ENCODE data around the gene ZNF444. TPM values are rescaled to one million over a fixed set of nuclear protein-coding genes. Genes with fewer than 3 reads are reported as not detected.

Gene ZNF444
- total RNA-seq, 2 experiments from 2014 or later = 29.3 to 32.5 TPM

GRCh38 chr19:56111601-56112312 lies 29.3 kb upstream of the ZNF444 start:
- CTCF ChIA-PET = no interaction called here
- peak; percentile 57 for ATAC-seq

DNA sequence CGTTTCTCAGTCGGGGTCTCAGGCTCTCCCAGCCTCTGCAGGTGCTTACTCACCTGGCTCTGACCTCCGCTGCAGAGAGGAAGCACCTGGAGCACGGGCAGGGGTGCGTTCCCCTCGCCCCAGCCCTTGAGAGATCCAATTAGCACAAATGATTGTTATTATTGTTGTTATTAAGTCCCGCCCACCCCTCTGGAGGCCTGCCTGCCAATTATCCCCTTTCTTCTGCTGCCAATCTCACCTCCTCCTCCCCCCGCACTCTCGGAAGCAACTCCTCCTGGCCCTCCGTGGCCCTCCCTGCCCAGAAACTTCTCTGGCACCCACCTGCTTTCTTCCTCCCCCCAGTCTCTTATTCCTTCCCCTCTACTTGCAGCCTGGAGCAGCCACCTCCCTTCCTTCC lies 28.8 kb upstream of the ZNF444 start:
- Mint-ChIP-seq H3K27me3 (no peaks in the 10 kb centered on the region), H3K36me3 (no peaks in the 10 kb centered on the region), H3K4me3 (no peak overlapping the region), H3K4me1 (peaks cover 34% of the 10 kb centered on the region), H3K27ac (no peak overlapping the region), H3K9me3 (ENCODE audit: low read depth) (no peaks in the 10 kb centered on the region)
- ATAC-seq = no peak
- CTCF ChIA-PET = no interaction called here
- no peak for DNase-seq

More at GRCh38 chr19:56111601-56112312, 29.3 kb upstream of the ZNF444 start:
- H3K9me3 Mint-ChIP-seq (ENCODE audit: low read depth) = no peaks in the 10 kb centered on the region
- DNase-seq = no peak
- peaks cover 37% of the 10 kb centered on the region for H3K4me1 Mint-ChIP-seq
- H3K36me3 Mint-ChIP-seq = no peaks in the 10 kb centered on the region
- H3K27ac Mint-ChIP-seq = peak overlapping the region; percentile 15
- H3K4me3 Mint-ChIP-seq = no peak overlapping the region
- H3K27me3 Mint-ChIP-seq = no peaks in the 10 kb centered on the region

DNA sequence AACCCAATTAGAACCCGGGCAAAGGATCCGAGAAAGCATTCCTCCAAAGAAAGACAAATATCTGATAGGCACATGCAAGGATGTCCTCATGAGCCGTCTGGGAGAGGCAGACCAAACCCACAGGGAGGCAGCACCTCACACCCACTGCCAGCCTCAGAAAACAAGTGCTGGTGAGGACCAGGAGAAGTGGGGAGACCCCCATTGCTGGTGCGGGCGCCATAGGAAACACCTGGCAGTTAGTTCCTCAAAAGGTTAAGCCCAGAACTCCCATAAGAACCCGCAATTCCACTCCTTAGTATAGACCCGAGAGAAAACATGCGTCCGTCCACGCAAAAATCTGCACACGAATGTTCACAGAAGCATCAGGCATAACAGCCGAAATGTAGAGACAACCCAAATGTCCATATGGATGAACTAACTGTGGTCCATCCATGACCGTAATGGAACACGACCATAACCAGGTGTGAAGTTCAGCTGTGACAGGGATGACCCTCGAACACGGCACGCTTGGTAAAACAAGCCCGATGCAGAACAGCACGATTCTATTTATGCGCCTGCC lies 27.9 kb upstream of the ZNF444 start:
- CTCF ChIA-PET = no interaction called here
- H3K27ac Mint-ChIP-seq = no peak overlapping the region
- ATAC-seq = no peak
- no peaks in the 10 kb centered on the region for H3K9me3 Mint-ChIP-seq (ENCODE audit: low read depth)
- H3K4me1 Mint-ChIP-seq = peaks cover 34% of the 10 kb centered on the region
- H3K4me3 Mint-ChIP-seq = no peak overlapping the region
- H3K36me3 Mint-ChIP-seq = no peaks in the 10 kb centered on the region
- no peaks in the 10 kb centered on the region for H3K27me3 Mint-ChIP-seq
- no peak for DNase-seq

- H3K9me3 Mint-ChIP-seq (ENCODE audit: low read depth) = no peaks in the 10 kb centered on the region
- no peak overlapping the region for H3K27ac Mint-ChIP-seq
- peaks cover 1% of the 10 kb centered on the region for H3K36me3 Mint-ChIP-seq
- no peak for DNase-seq
- H3K4me3 Mint-ChIP-seq = no peak overlapping the region
- no peak for ATAC-seq
- no peaks in the 10 kb centered on the region for H3K27me3 Mint-ChIP-seq
- CTCF ChIA-PET = no interaction called here
- H3K4me1 Mint-ChIP-seq = peaks cover 40% of the 10 kb centered on the region
These were observed 26.9 kb upstream of the ZNF444 start for GRCh38 chr19:56114051-56114777.

DNA sequence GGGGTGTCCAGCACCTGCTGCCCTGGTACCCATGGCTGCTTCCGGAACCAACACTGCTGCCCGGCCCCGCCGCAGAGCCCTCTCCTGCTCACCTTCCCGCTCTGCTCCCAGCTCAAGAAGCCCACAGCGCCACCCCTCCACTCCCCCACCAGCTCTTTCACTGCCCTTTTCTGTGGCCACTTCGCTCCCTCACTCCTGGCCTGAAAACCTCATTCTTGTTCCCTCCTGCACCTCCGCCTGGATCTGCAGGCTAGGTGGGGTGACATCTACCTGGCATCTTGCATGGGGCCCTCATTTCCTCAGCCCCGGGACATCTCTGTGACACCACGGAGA lies 26.3 kb upstream of the ZNF444 start:
- CTCF ChIA-PET = no interaction called here
- Mint-ChIP-seq H3K27ac (no peak overlapping the region), H3K36me3 (peaks cover 3% of the 10 kb centered on the region), H3K27me3 (no peaks in the 10 kb centered on the region), H3K4me3 (no peak overlapping the region), H3K4me1 (peaks cover 45% of the 10 kb centered on the region), H3K9me3 (ENCODE audit: low read depth) (no peaks in the 10 kb centered on the region)
- no peak for ATAC-seq
- no peak for DNase-seq

DNA sequence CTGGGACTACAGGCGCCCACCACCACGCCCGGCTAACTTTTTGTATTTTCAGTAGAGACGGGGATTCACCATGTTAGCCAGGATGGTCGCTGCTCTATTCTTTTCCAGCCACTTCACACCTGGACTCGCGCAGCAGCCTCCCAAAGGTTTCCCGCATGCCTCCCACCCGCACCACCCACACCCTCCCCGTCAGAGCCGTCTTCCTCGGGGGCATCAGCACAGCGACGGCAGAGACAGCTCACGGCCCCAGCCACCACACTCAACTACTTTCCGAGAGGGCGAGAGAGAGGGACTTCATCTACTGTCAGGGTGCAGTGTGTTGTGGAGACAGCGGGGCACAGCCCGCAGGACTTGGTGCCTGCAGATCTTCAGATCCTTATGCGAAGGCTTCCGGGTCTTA lies 25.6 kb upstream of the ZNF444 start:
- no peak overlapping the region for H3K27ac Mint-ChIP-seq
- H3K27me3 Mint-ChIP-seq = no peaks in the 10 kb centered on the region
- H3K36me3 Mint-ChIP-seq = peaks cover 3% of the 10 kb centered on the region
- DNase-seq = no peak
- H3K9me3 Mint-ChIP-seq (ENCODE audit: low read depth) = no peaks in the 10 kb centered on the region
- H3K4me3 Mint-ChIP-seq = no peak overlapping the region
- peaks cover 48% of the 10 kb centered on the region for H3K4me1 Mint-ChIP-seq
- CTCF ChIA-PET = no interaction called here
- ATAC-seq = no peak

DNA sequence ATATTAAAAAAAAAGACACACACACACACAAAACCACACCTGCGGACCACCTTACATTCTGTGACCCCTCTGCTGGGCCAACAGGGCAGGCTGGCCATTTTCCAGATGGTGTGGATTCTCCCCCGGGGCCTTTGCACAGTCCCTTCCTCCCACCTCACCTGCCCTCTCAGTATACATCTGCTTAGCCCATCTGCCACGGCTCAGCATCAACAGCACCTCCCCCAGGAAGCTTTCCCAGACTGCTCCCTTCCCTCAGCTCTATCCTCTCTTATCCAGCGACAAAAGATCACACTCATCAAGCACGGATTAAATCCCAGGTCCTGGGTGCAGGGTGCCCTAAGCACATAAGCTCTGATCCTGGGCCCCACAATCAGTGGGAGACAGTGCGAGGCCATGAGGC lies 24.5 kb upstream of the ZNF444 start:
- Mint-ChIP-seq H3K36me3 (peaks cover 3% of the 10 kb centered on the region), H3K27me3 (no peaks in the 10 kb centered on the region), H3K4me1 (peaks cover 46% of the 10 kb centered on the region), H3K27ac (no peak overlapping the region), H3K9me3 (ENCODE audit: low read depth) (no peaks in the 10 kb centered on the region), H3K4me3 (no peak overlapping the region)
- ATAC-seq (no peak), DNase-seq (no peak)
- CTCF ChIA-PET = no interaction called here

GRCh38 chr19:56117376-56117884 lies 23.7 kb upstream of the ZNF444 start:
- Mint-ChIP-seq H3K27ac (no peak overlapping the region), H3K9me3 (ENCODE audit: low read depth) (no peaks in the 10 kb centered on the region), H3K4me3 (no peak overlapping the region), H3K36me3 (peaks cover 3% of the 10 kb centered on the region), H3K27me3 (no peaks in the 10 kb centered on the region), H3K4me1 (peaks cover 46% of the 10 kb centered on the region)
- CTCF ChIA-PET = no interaction called here
- DNase-seq (no peak), ATAC-seq (no peak)

- peaks cover 43% of the 10 kb centered on the region for H3K4me1 Mint-ChIP-seq
- H3K27me3 Mint-ChIP-seq = no peaks in the 10 kb centered on the region
- ATAC-seq (no peak), DNase-seq (no peak)
- no peak overlapping the region for H3K4me3 Mint-ChIP-seq
- H3K9me3 Mint-ChIP-seq (ENCODE audit: low read depth) = no peaks in the 10 kb centered on the region
- peaks cover 3% of the 10 kb centered on the region for H3K36me3 Mint-ChIP-seq
- CTCF ChIA-PET = no interaction called here
- no peak overlapping the region for H3K27ac Mint-ChIP-seq
These were observed 23.2 kb upstream of the ZNF444 start for GRCh38 chr19:56117889-56118288.

GRCh38 chr19:56118666-56119581 lies 22.2 kb upstream of the ZNF444 start:
- Mint-ChIP-seq H3K27me3 (no peaks in the 10 kb centered on the region), H3K9me3 (ENCODE audit: low read depth) (no peaks in the 10 kb centered on the region), H3K36me3 (peaks cover 3% of the 10 kb centered on the region), H3K4me1 (peaks cover 36% of the 10 kb centered on the region), H3K27ac (peak overlapping the region; percentile 92), H3K4me3 (peak overlapping the region; percentile 83)
- no peak for ATAC-seq
- no peak for DNase-seq
- CTCF ChIA-PET = no interaction called here

- H3K36me3 Mint-ChIP-seq = peaks cover 3% of the 10 kb centered on the region
- peaks cover 35% of the 10 kb centered on the region for H3K4me1 Mint-ChIP-seq
- no peak for DNase-seq
- ATAC-seq = no peak
- CTCF ChIA-PET = no interaction called here
- peak overlapping the region; percentile 83 for H3K4me3 Mint-ChIP-seq
- H3K27me3 Mint-ChIP-seq = no peaks in the 10 kb centered on the region
- no peaks in the 10 kb centered on the region for H3K9me3 Mint-ChIP-seq (ENCODE audit: low read depth)
- peak overlapping the region; percentile 92 for H3K27ac Mint-ChIP-seq
These were observed 21.5 kb upstream of the ZNF444 start for GRCh38 chr19:56119582-56119978.

DNA sequence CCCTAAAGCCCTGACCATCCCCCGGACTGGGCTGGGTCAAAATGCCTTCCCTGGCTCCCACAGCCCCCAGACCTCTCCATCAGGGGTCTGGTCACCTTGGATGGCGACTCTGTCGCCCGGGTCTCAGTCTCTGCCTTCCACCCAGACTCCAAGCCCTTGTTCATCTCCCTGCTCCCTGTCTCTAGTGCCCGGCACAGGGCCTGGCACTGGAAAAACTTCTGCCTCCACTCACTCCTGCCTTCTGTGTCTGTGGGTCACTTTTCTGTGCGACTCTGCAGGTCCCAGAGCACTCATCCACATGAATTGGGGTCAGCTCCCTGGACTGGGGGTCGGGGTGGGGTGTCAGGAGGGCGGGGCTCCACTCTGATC lies 21.1 kb upstream of the ZNF444 start:
- Mint-ChIP-seq H3K9me3 (ENCODE audit: low read depth) (no peaks in the 10 kb centered on the region), H3K4me1 (peaks cover 34% of the 10 kb centered on the region)
- CTCF ChIA-PET = no interaction called here

More for the DNA sequence above, 21.1 kb upstream of the ZNF444 start:
- ATAC-seq = no peak
- peaks cover 3% of the 10 kb centered on the region for H3K36me3 Mint-ChIP-seq
- DNase-seq = no peak
- peak overlapping the region; percentile 83 for H3K4me3 Mint-ChIP-seq
- H3K27ac Mint-ChIP-seq = peak overlapping the region; percentile 92
- H3K27me3 Mint-ChIP-seq = no peaks in the 10 kb centered on the region
